Tibial nerve (tissue), 4 donors: Measurements from ENCODE around the gene KCNQ1. TPM values are rescaled to one million over a fixed set of nuclear protein-coding genes. Genes with fewer than 3 reads are reported as not detected.

ENCODE experiments used
- DNase-seq, 2 donors: peaks; one replicate each; pipeline ENCODE4 v3.0.0-alpha.2; 2019; ENCODE audit warnings: low spot score in 2 of 2
- H3K27ac ChIP-seq, 4 donors: fragments of 200-600 bp; sonication (generic) in 3 of 4; one replicate each; pipeline ENCODE4 v1.5.1; 2017 to 2019; ENCODE audit warnings: mild to moderate bottlenecking in 1 of 4
- H3K27me3 ChIP-seq, 2 donors: fragments of 200-600 bp; sonication (generic) in 1 of 2; one replicate each; pipeline versions ENCODE4 v1.5.1 to v1.6.0; 2017 to 2019
- H3K36me3 ChIP-seq, 3 donors: fragments of 200-600 bp; sonication (generic); one replicate each; pipeline ENCODE4 v1.5.1; 2018 to 2019
- H3K4me1 ChIP-seq, 4 donors: fragments of 200-600 bp; sonication (generic) in 3 of 4; one replicate each; pipeline ENCODE4 v1.5.1; 2017 to 2019
- H3K4me3 ChIP-seq, 4 donors: fragments of 200-600 bp; sonication (generic) in 3 of 4; one replicate each; pipeline ENCODE4 v1.5.1; 2017 to 2019; ENCODE audit warnings: mild to moderate bottlenecking in 1 of 4, moderate library complexity in 1 of 4
- H3K9me3 ChIP-seq, 4 donors: fragments of 200-600 bp; sonication (generic) in 3 of 4; one replicate each; pipeline ENCODE4 v1.5.1; 2017 to 2019
- EP300 ChIP-seq, 2 donors: sonication (generic); formaldehyde crosslinking; IDR thresholded peaks; one replicate each; pipeline ENCODE4 v1.6.1; 2017; ENCODE audit warnings: antibody characterized with exemption in 2 of 2, mild to moderate bottlenecking in 1 of 2
- POLR2A ChIP-seq, 2 donors: fragments of 450-650 bp; IDR thresholded peaks; one replicate each; pipeline ENCODE4 v1.6.1; 2017; ENCODE audit warnings: antibody characterized with exemption in 2 of 2, mild to moderate bottlenecking in 2 of 2, moderate library complexity in 2 of 2
- WGBS, 2 donors: methylation state at CpG; one replicate each; pipeline ENCODE4 v1.1.5; 2018; 5-methylcytosine and 5-hydroxymethylcytosine counted together
- total RNA-seq, 4 donors: library from RNA; depleted of rRNA; stranded (reverse); fragments of >200 nt; gene quantifications; one replicate each; pipeline ENCODE4 v1.1.0, GENCODE V29; 2016
- TF ChIP-seq, protein P1 (sequence below), 5 experiments: fragments of 200-600 bp in 3 of 5; fragments of 450-650 bp in 2 of 5; sonication (generic) in 3 of 5; IDR thresholded peaks; one replicate each; pipeline ENCODE4 v1.5.1; 2016 to 2019; ENCODE audit warnings: antibody characterized with exemption in 5 of 5, mild to moderate bottlenecking in 3 of 5, moderate library complexity in 2 of 5

The KCNQ1 gene
- total RNA-seq, 4 donors from 2014 or later = 3.5 to 11.4 (median 7.5) TPM

DNA sequence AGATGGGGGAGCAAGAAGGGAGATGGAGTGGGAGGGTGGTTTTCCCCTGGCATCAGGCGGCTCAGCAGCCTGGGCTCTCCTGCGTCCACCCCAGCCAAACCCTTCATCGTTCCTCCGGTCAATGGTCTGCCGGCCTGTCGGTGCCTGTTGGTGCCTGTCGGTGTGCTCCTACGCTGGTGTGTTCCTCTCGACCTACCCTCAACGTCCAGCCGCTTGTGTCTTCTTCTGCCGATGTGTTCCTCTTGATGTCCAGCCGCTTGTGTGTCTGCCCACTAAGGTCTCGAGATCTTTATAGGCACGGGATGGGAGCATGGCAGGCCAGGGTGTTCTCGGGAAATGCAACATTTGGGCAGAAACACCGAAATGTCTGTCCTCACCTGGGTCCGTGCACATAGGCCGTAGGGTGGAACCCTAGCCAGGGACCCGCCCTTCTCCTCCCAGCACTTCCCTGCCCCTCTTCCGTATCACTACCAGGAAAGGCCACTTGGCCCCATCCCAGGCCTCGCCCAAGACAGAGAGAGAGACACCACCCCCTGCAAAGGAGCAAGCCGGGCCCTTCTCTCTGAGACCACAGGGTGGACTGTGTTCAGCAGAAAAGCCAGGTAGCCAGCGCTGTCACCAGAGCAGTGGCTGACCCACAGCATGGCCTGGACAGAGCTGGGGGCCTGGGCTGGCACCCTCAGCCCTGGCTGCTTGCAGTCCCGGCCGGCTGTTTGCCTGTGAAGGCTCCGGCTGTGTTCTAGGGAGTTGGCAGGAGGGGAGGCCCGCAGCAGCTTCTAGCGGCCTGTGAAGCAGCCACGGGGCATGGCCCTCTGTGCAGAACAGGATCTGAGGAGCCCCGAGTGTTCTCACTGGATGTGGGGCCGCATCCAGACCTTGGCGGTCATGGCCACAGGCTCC, 316.6 kb downstream of the KCNQ1 start:
- no peak overlapping the region for H3K4me3 ChIP-seq

DNA sequence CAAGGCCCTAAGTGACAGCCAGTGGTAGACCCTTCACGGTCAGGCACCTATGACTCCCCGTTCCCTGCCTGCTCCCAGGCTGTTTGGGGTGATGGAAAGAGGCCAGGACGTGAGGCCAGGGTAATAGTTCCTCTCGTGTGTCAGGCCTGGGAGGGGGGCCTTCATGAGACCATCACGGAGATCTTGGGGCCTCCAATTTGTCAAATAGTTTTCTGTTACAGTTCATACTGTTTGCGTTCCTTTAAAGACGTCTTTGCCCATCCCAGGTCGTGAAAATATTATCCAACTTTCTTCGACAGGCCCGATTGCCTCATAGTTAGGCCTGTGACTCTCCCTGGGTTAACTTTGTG, 317.2 kb downstream of the KCNQ1 start:
- peaks cover 0 to 7% (median 0%) of the 10 kb centered on the region in 4 donors for H3K9me3 ChIP-seq
- no peaks in the 10 kb centered on the region for H3K4me1 ChIP-seq
- no peak overlapping the region for H3K27ac ChIP-seq
- no peak overlapping the region for H3K4me3 ChIP-seq
- peak in 1 of 2 donors; percentile 10 for DNase-seq
- H3K27me3 ChIP-seq = no peaks in the 10 kb centered on the region
- TF ChIP-seq POLR2A (IDR thresholded peaks at IDR 0.05) = no peak
- no peak for TF ChIP-seq EP300 (IDR thresholded peaks at IDR 0.05)
- TF ChIP-seq, protein P1, sequence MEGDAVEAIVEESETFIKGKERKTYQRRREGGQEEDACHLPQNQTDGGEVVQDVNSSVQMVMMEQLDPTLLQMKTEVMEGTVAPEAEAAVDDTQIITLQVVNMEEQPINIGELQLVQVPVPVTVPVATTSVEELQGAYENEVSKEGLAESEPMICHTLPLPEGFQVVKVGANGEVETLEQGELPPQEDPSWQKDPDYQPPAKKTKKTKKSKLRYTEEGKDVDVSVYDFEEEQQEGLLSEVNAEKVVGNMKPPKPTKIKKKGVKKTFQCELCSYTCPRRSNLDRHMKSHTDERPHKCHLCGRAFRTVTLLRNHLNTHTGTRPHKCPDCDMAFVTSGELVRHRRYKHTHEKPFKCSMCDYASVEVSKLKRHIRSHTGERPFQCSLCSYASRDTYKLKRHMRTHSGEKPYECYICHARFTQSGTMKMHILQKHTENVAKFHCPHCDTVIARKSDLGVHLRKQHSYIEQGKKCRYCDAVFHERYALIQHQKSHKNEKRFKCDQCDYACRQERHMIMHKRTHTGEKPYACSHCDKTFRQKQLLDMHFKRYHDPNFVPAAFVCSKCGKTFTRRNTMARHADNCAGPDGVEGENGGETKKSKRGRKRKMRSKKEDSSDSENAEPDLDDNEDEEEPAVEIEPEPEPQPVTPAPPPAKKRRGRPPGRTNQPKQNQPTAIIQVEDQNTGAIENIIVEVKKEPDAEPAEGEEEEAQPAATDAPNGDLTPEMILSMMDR (IDR thresholded peaks at IDR 0.05) = no peak
- WGBS, 2 donors = 92 to 98% methylated on average over 10 of the region's 10 CpGs
- no peaks in the 10 kb centered on the region for H3K36me3 ChIP-seq

More for the DNA sequence above, 316.6 kb downstream of the KCNQ1 start:
- Histone ChIP-seq H3K9me3 (peaks cover 0 to 9% (median under 1%) of the 10 kb centered on the region in 4 donors), H3K36me3 (no peaks in the 10 kb centered on the region), H3K4me1 (no peaks in the 10 kb centered on the region), H3K27ac (no peak overlapping the region), H3K27me3 (no peaks in the 10 kb centered on the region)
- 94% methylated on average over 26 to 33 of the region's 33 CpGs for whole genome bisulfite sequencing, 2 donors
- TF ChIP-seq, protein P1 (IDR thresholded peaks at IDR 0.05) = no peak
- TF ChIP-seq EP300 (IDR thresholded peaks at IDR 0.05) (no peak), POLR2A (IDR thresholded peaks at IDR 0.05) (no peak)
- peak in 1 of 2 donors; percentile 6 for DNase-seq

DNA sequence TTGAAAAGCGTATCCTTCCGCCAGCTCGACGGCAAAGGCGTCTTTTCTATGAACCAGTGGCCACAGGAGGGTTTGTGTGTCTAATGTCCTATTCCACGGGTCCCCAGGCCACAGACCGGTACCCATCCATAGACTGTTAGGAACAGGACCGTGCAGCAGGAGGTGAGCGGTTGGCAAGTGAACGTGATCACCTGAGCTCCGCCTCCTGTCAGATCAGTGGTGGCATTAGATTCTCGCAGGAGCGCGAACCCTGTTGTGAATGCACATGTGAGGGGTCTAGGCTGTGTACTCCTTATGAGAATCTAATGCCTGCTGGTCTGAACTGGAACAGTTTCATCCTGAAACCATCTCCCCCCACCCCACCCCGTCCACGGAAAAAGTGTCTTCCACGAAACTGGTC, 317.6 kb downstream of the KCNQ1 start:
- H3K27me3 ChIP-seq = no peaks in the 10 kb centered on the region
- WGBS, 2 donors = 92 to 94% methylated on average over 17 of the region's 17 CpGs
- DNase-seq = no peak
- H3K27ac ChIP-seq = no peak overlapping the region
- H3K9me3 ChIP-seq = peaks cover 0 to 2% (median 0%) of the 10 kb centered on the region in 4 donors
- no peak overlapping the region for H3K4me3 ChIP-seq
- TF ChIP-seq EP300 (IDR thresholded peaks at IDR 0.05) = no peak
- TF ChIP-seq, protein P1 (IDR thresholded peaks at IDR 0.05) = no peak
- no peaks in the 10 kb centered on the region for H3K36me3 ChIP-seq
- no peaks in the 10 kb centered on the region for H3K4me1 ChIP-seq

DNA sequence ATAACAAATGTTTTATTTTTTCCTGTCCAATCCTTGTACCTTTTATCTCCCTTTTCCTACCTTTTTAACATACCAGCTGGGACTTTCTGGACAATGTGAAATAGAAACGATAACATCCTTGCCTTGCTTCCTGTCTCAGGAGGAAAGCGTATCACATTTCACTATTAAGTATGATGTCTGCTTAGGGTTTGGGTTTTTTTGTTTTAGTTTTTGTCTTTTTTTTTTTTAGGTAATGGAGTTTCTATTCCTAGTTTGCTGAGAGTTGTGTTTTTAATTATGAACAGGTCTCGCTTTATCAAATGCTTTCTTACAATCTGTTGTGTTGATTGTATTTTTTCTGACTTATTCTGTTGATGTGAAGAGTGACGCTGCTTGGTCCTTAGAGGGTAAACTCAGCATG, 319.2 kb downstream of the KCNQ1 start:
- Histone ChIP-seq H3K27ac (no peak overlapping the region), H3K9me3 (no peaks in the 10 kb centered on the region), H3K36me3 (no peaks in the 10 kb centered on the region), H3K4me1 (no peaks in the 10 kb centered on the region), H3K4me3 (no peak overlapping the region), H3K27me3 (no peaks in the 10 kb centered on the region)
- 61 to 75% methylated on average over 4 of the region's 4 CpGs for WGBS, 2 donors
- DNase-seq = no peak
- TF ChIP-seq POLR2A (IDR thresholded peaks at IDR 0.05) (no peak), EP300 (IDR thresholded peaks at IDR 0.05) (no peak)
- TF ChIP-seq, protein P1 (IDR thresholded peaks at IDR 0.05) = no peak

DNA sequence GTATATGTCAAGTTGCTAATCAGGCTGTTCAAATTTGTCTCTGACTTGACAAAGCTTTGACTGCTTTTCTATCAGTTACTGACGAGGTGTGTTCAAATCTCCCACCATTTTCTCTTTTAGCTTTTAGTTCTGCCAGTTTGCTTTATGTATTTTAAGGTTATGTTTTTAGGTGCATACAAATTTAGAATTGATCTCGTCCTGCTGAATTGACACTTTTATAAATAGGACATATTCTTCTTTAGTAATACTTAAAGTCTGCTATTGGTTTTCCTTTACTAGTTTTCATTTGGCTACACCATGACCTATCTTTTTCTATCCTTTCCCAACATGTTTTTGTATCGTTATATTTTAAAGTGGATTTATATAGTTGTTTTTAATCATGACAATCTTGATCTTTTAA, 320.7 kb downstream of the KCNQ1 start:
- Histone ChIP-seq H3K4me1 (no peaks in the 10 kb centered on the region), H3K9me3 (no peaks in the 10 kb centered on the region), H3K4me3 (no peak overlapping the region), H3K36me3 (no peaks in the 10 kb centered on the region), H3K27me3 (no peaks in the 10 kb centered on the region), H3K27ac (no peak overlapping the region)
- DNase-seq = no peak
- no peak for TF ChIP-seq EP300 (IDR thresholded peaks at IDR 0.05)
- TF ChIP-seq POLR2A (IDR thresholded peaks at IDR 0.05) = no peak
- TF ChIP-seq, protein P1 (IDR thresholded peaks at IDR 0.05) = no peak
- WGBS, 2 donors = 94 to 96% methylated on average over 3 of the region's 3 CpGs
